NT2/D1 (cell line): ENCODE results near the gene SLC25A21.

Source experiments
- YY1 ChIP-seq: IDR thresholded peaks from 2 replicates; pipeline ENCODE4 v1.6.1; 2011; ENCODE audit not compliant: insufficient read length, insufficient read depth
- ZNF274 ChIP-seq: IDR thresholded peaks from 2 replicates; pipeline ENCODE4 v1.6.1; 2011; ENCODE audit warnings: mild to moderate bottlenecking, low read depth, low read length

- no peak for TF ChIP-seq ZNF274
- no peak for TF ChIP-seq YY1
Measured at GRCh38 chr14:36785511-36785910, 386.9 kb downstream of the SLC25A21 start.
